AG04450 (cell line): ENCODE measurements around the gene SFXN4. TPM values are rescaled to one million over a fixed set of nuclear protein-coding genes. Genes with fewer than 3 reads are reported as not detected.

Experiments
- CTCF ChIA-PET: fragments of 300-600, 350-600 bp; formaldehyde crosslinking; extraction: SDS; loops from one replicate; lab custom pipeline; 2022; ENCODE audit warnings: antibody characterized with exemption, inconsistent platforms; lab: Charles Lee
- POLR2A ChIA-PET: fragments of 350-600 bp; formaldehyde crosslinking; extraction: SDS; loops from one replicate; lab custom pipeline; 2021; ENCODE audit warnings: antibody characterized with exemption, inconsistent platforms; lab: Yijun Ruan, JAX
- DNase-seq: peaks from one replicate; pipeline ENCODE4 v3.0.0-alpha.2; 2011; ENCODE audit warnings: low read depth, low spot score
- H3K27ac ChIP-seq: one replicate; pipeline ENCODE4 v1.5.1; 2012; ENCODE audit warnings: low read depth, low read length, control low read depth
- H3K27me3 ChIP-seq: one replicate; pipeline ENCODE4 v1.6.0; 2012; ENCODE audit warnings: low read length; ENCODE audit not compliant: control insufficient read depth, insufficient read depth
- H3K4me3 ChIP-seq: 2 replicates; pipeline ENCODE4 v1.5.1; 2011; ENCODE audit warnings: mild to moderate bottlenecking, low read depth, low read length, control low read depth
- H3K9me3 ChIP-seq: 2 replicates; pipeline ENCODE4 v1.5.1; 2012; ENCODE audit warnings: low read length; ENCODE audit not compliant: control insufficient read depth, insufficient read depth
- polyA plus RNA-seq: library from polyadenylated mRNA; depleted of rRNA; stranded (reverse); fragments of >200 nt; gene quantifications from 2 replicates; pipeline ENCODE4 v1.2.3, GENCODE V29; 2011
- TF ChIP-seq, protein P1 (sequence below): IDR thresholded peaks from 2 replicates; pipeline ENCODE4 v1.5.1; 2011; ENCODE audit warnings: low read depth, low read length, control low read depth, inconsistent platforms

SFXN4 gene
- polyA plus RNA-seq, 1 experiment, result 17.1 TPM

DNA sequence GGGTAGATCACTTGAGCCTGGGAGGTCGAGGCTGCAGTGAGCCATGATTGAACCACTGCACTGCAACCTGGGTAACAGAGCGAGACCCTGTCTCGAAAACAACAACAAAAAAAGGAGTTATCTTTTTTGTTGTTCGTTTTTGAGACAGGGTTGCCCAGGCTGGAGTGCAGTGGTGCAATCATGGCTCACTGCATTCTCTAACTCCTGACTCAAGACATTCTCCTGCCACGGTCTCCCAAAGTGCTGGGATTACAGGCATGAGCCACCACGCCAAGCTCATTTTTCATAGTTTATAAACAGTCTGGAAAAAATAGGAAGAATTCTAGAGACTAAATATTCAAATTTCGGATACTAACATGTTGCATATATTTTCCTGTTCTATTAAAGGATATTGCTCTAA is 29.4 kb downstream of the SFXN4 start:
- ChIA-PET POLR2A (interaction anchor here (0.5 to 1.5 kb wide), 3 partner anchors 32 to 62 kb away, joined by 3 to 7 read pairs (median 4); partner anchors contain the start of gene DENND10), CTCF (interaction anchor here (0.5 to 2.3 kb wide), 3 partner anchors 48 to 74 kb away, joined by 3 to 12 read pairs (median 3); no protein-coding TSS in a partner anchor)
- no peaks in the 10 kb centered on the region for H3K27me3 ChIP-seq
- TF ChIP-seq, protein P1, sequence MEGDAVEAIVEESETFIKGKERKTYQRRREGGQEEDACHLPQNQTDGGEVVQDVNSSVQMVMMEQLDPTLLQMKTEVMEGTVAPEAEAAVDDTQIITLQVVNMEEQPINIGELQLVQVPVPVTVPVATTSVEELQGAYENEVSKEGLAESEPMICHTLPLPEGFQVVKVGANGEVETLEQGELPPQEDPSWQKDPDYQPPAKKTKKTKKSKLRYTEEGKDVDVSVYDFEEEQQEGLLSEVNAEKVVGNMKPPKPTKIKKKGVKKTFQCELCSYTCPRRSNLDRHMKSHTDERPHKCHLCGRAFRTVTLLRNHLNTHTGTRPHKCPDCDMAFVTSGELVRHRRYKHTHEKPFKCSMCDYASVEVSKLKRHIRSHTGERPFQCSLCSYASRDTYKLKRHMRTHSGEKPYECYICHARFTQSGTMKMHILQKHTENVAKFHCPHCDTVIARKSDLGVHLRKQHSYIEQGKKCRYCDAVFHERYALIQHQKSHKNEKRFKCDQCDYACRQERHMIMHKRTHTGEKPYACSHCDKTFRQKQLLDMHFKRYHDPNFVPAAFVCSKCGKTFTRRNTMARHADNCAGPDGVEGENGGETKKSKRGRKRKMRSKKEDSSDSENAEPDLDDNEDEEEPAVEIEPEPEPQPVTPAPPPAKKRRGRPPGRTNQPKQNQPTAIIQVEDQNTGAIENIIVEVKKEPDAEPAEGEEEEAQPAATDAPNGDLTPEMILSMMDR, result no peak
- no peak overlapping the region for H3K4me3 ChIP-seq
- no peaks in the 10 kb centered on the region for H3K9me3 ChIP-seq
- DNase-seq, result no peak
- H3K27ac ChIP-seq, result peak overlapping the region; percentile 52

DNA sequence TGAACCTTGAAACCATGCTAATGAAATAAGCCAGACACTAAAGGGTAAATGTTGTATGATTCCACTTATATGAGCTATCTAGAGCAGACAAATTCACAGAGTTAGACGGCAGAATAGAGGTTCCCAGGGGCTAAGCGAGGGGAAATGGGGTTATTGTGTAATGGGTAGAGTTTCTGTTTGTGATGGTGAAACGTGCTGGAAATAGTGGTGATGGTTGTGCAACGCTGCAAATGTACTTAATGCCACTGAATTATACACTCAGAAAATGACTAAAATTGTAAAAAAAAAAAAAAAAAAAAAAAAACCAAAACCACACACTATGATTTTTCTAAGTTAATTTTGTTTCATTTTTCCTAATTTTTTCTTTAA is 30.0 kb downstream of the SFXN4 start:
- DNase-seq, result peak; percentile 36
- TF ChIP-seq, protein P1, result no peak
- POLR2A ChIA-PET, result interaction anchor here (0.5 to 1.5 kb wide), 2 partner anchors 31 to 61 kb away, joined by 4 to 7 read pairs; partner anchors contain the start of gene DENND10
- no peaks in the 10 kb centered on the region for H3K9me3 ChIP-seq
- H3K27me3 ChIP-seq, result no peaks in the 10 kb centered on the region
- H3K27ac ChIP-seq, result peak overlapping the region; percentile 57
- no peak overlapping the region for H3K4me3 ChIP-seq
- CTCF ChIA-PET, result interaction anchor here (0.5 to 2.3 kb wide), 3 partner anchors 48 to 75 kb away, joined by 3 to 12 read pairs (median 3); no protein-coding TSS in a partner anchor

DNA sequence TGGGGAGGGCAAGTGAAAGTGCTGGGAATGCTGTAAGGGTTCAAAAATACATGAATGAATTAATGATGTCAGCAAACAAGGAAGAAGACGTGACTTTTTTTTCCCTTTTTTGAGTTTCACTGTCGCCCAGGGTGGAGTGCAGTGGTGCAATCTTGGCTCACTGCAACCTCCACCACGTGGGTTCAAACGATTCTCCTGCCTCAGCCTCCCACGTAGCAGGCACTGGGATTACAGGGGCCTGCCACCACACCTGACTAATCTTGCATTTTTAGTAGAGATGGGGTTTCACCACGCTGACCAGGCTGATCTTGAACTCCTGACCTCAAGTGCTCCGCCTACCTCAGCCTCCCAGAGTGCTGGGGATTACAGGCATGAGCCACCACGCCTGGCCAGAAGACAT is 31.6 kb downstream of the SFXN4 start:
- H3K9me3 ChIP-seq, result no peaks in the 10 kb centered on the region
- H3K27ac ChIP-seq, result no peak overlapping the region
- no peak overlapping the region for H3K4me3 ChIP-seq
- TF ChIP-seq, protein P1, result no peak
- ChIA-PET CTCF (interaction anchor here (2.3 kb wide), 1 partner anchor 66 kb away, joined by 12 read pairs; no protein-coding TSS in a partner anchor), POLR2A (interaction anchor here (0.7 kb wide), 2 partner anchors 54 to 64 kb away, joined by 4 to 5 read pairs; no protein-coding TSS in a partner anchor)
- DNase-seq, result no peak
- H3K27me3 ChIP-seq, result no peaks in the 10 kb centered on the region

- Histone ChIP-seq H3K27ac (no peak overlapping the region), H3K9me3 (no peaks in the 10 kb centered on the region), H3K27me3 (no peaks in the 10 kb centered on the region), H3K4me3 (no peak overlapping the region)
- CTCF ChIA-PET, result interaction anchor here (0.6 to 1.1 kb wide), 2 partner anchors 9 to 495 kb away, joined by 3 to 4 read pairs; no protein-coding TSS in a partner anchor
- POLR2A ChIA-PET, result interaction anchor here (0.7 kb wide), 1 partner anchor 9 kb away, joined by 3 read pairs; no protein-coding TSS in a partner anchor
- TF ChIP-seq, protein P1, result no peak
- no peak for DNase-seq
Measured at GRCh38 chr10:119132521-119133345, 32.8 kb downstream of the SFXN4 start.
